NOMO-1 (cell line): ENCODE results near the gene DMRTC2.

Source experiments
- DNase-seq, 2 experiments: peaks; one replicate each; lab custom pipeline; 2025; ENCODE audit not compliant: unreplicated experiment in 2 of 2; lab: John Stamatoyannopoulos, UW

Gene DMRTC2

DNA sequence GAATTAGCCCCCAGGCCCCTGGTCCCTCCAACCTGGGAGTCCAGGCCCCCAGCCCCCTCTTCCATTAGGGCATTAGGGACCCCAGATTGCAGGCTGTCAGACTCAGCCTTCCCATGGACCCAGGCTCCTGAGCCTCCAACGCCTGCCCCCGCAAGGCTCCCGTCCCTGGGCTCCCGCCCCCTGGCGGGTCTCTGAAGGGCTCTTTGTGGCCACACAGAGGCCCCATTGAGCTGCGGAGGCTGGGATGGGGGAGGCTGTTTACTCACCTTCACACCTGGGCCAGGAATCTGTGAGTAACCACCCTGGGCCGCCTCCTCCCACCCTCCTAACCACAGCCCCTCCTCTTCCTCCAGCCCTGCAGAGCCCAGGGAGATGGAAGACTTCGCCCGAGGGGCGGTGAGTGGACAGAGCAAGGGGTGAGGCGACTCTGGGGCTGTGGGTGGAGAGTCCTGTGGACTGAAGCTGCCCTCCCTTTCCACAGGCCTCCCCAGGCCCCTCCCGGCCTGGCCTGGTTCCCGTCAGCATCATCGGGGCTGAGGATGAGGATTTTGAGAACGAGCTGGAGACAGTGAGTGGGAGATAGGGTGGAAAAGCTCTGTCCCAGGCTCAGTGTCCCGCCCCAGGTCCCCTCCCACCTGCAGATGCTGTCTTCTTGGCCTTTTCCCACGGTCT is 43.0 kb downstream of the DMRTC2 start:
- no peak for DNase-seq

- DNase-seq = no peak
These were observed 44.1 kb downstream of the DMRTC2 start for GRCh38 chr19:41888926-41889325.

DNA sequence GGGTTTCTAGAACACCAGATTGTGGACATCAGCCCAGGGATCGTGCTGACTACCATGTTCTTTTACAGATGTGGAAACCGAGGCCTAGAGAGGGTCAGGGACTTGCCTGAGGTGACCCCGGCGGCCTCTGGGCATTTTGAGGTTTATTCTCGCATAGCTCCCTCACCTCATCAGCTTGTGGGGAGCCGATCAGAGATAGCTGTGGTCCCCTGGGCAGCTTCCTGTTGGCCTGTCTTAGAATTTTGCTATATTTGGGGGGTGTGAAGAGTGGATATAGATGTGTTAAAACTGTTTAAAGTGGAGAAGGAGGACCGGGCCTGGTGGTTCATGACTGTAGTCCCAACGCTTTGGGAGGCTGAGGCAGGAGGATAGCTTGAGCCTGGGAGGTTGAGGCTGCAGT is 45.1 kb downstream of the DMRTC2 start:
- DNase-seq = no peak

DNA sequence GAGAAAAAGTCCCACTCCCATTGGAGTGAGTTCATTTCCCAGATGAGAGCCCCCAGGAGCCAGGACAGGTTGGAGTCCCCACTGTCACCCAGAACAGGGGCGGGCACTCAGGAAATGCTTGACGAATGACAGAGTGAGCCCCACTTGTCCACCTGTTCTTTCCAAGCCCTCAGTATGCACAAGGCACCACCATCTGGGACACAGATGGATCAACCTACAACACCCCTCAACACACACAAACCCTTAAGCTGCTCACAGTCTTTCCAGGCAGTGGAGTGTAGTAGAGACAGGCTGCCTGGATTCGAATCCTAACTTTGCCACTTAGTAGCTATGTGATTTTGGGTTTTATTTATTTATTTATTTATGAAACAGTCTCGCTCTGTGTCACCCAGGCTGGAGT is 46.1 kb downstream of the DMRTC2 start:
- DNase-seq = no peak

- no peak for DNase-seq
These were observed 47.5 kb downstream of the DMRTC2 start for GRCh38 chr19:41892173-41892902.

GRCh38 chr19:41893899-41894298 is 49.1 kb downstream of the DMRTC2 start:
- DNase-seq = no peak

- no peak for DNase-seq
These were observed 49.5 kb downstream of the DMRTC2 start for GRCh38 chr19:41894350-41894749.

GRCh38 chr19:41895745-41896580 is 51.1 kb downstream of the DMRTC2 start:
- DNase-seq = no peak

GRCh38 chr19:41896581-41896942 is 51.7 kb downstream of the DMRTC2 start:
- no peak for DNase-seq

- DNase-seq = no peak
These were observed 52.3 kb downstream of the DMRTC2 start for GRCh38 chr19:41897181-41897580.

DNA sequence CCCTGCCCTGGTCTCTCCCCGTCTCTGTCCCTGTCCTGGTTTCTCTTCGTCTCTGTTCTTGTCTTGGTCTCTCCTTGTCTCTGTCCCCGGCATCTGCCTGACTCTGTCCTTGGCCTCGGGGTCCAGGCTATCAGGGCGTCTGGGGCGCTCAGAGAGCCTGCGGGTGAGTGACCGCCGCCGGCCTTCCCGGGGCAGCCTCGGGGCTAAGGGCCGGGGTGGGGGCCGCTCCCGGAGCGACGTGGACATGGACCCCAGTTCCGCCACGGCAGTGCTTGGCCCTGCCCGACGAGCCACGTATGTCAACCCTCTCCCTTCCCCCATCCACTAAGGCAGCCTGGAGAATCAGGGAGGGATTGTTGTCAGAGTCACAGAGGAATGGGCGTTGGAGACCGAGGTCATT is 53.0 kb downstream of the DMRTC2 start:
- no peak for DNase-seq

- DNase-seq = no peak
These were observed 53.4 kb downstream of the DMRTC2 start for GRCh38 chr19:41898235-41898634.
